NCI-H146 (cell line): ENCODE data around the gene OR7G2.
"Not testable (repeated sequence)": the region's sequence is repeated elsewhere in the genome, so short reads cannot be mapped to it uniquely, and the experiment has no call there.

ENCODE experiments used
- DNase-seq: peaks from one replicate; lab custom pipeline; 2025; lab: John Stamatoyannopoulos, UW

OR7G2 gene

DNA sequence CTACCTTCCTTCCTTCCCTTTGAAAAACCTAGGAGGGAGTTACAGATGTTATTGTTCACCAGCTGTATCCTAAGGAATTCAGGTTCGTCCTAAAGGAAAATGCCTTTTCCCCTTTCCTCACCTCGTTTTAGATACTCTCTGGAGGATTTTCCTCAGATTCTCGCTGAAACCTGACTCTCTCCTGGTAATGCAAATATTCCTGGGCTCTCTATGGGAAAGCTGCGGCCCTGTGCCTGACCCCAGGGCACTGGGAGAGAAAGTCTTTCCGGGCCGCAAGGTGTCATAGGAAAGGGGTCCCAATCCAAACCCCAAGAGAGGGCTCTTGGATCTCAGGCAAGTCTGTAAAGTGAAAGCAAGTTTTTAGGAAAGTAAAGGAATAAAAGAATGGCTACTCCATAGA lies 33.5 kb downstream of the OR7G2 start:
- no peak for DNase-seq

DNA sequence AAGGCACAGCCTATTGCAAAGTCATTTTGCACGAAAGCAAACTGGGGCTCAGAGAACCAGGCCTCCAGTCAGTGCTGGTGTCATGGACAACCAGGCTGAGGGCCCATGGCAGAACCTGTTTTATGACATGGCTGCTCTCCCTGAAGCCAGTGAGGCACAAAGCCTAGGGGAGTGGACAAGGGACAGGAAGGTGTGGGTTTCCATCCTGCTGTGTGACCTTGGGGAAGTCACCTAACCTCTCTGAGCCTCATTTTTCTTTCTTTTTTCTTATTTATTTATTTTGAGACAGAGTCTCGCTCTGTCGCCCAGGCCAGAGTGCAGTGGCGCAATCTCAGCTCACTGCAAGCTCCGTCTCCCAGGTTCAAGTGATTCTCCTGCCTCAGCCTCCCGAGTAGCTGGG lies 35.6 kb downstream of the OR7G2 start:
- not testable (repeated sequence) for DNase-seq

DNA sequence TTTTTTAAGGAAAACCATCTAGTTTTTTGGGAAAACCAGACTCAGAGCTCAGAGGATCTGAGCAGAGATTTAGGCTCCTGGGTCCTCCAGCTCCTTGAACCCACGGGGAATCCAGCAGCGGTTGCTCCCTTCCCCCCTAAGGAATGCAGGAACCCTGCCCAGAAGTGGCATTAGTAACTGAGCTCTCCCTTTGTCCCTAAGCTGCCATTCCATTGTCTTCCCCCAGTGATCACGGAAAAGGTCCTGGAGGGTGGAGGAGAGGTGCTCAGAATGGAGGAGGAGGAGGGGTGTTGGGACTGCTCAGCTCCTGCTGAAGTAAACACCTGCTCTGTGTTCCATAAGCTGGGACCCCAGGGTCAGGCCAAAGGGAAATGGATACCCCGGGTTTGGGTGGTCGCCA lies 37.2 kb downstream of the OR7G2 start:
- no peak for DNase-seq

DNA sequence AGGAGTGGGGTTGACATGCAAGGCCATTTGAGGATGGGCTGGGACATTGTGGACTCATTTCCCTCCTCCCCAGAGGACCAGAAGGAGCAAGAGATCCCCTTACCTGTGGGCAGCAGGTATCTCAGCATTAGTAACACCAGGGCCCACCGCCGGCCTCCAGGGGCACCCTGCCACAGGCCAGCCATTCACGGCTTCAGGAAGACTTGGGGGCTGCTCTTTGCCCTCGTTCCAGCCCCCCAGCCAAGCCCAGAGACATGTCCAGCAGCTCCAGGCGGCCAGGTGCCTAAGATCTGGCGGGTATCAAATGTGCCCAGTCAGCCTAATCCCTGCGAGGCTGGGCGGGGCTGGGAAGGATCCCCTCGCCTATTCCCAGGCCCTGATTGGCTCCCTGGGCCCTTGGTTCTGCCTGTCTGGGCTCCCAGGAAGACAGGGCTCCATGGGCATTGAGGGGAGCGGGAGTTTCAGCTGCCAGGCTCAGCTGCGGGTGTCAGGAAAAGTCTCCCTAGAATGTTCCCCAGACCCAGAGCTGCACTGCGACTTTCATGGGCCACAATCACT lies 41.7 kb downstream of the OR7G2 start:
- DNase-seq: no peak

DNA sequence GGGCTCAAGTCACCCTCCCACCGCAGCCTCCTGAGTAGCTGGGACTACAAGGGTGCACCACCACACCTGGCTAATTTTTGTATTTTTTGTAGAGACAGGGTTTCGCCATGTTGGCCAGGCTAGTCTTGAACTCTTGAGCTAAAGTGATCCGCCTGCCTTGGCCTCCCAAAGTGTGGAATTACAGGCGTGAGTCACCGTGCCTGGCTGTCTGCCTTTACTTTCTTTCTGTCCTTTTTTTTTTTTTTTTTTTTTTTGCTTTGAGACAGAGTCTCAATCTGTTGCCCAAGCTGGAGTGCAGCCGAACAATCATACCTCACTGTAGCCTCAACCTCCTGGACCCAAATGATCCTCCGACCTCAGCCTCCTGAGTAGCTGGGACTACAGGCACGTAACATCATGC lies 45.4 kb downstream of the OR7G2 start:
- DNase-seq: no peak

DNA sequence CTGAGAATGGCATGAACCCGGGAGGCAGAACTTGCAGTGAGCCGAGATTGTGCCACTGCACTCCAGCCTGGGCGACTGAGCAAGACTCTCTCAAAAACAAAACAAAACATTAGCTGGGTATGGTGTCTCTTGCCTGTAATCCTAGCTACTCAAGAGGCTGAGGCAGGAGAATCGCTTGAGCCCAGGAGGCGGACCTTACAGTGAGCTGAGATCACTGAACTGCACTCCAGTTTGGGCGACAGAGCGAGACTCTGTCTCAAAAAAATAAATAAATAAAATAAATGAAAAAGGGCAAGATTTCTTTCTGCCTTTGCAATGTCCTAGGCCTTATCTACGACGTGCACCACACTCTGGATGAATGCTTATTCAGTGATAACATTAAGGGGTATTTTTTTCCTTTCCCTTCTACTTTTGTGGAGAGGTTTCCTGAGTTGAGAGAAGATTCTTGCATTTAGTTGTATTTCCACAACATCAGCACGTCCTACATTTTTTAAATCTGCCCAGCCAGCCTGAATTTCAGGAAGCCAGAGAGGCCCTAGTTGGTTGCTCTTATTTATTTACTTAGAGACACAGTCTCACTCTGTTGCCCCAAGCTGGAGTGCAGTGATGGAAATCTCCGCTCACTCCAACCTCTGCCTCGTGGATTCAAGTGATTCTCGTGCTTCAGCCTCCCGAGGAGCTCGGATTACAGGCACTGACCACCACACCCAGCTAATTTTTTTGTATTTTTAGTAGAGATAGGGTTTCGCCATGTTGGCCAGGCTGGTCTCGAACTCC lies 46.5 kb downstream of the OR7G2 start:
- DNase-seq: no peak

DNA sequence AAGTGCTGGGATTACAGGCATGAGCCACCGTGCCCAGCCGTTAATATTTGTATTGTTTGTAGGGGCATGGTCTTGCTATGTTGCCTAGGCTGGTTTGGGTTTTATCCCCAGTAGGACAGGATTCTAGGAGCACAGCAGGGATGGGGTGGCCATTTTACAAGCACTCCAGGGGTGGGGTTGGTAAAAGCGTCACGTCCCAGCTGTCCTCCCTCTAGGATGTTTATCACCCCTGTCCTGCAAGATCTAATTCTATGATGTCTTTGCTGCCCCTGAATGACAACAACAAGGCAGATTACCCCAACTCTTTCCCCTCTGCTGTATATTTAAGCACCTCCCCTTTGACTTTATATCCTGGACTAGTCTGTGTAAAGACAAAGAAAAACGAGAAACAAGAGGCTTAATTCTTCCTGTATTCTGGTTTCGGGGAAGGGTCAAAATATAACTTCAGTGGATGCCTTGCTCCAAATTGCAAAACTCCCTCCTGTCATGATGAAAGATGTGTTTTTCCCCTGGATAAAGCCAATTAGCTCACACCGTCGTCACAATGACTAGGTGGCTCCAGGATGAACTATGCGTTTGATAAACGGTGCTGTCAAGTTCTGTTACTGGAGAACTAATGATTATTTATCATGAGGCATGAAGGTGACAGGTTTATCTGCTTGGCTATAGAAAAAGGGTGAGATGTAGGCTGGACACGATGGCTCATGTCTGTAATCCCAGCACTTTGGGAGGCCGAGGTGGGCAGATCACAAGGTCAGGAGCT lies 48.2 kb downstream of the OR7G2 start:
- no peak for DNase-seq

DNA sequence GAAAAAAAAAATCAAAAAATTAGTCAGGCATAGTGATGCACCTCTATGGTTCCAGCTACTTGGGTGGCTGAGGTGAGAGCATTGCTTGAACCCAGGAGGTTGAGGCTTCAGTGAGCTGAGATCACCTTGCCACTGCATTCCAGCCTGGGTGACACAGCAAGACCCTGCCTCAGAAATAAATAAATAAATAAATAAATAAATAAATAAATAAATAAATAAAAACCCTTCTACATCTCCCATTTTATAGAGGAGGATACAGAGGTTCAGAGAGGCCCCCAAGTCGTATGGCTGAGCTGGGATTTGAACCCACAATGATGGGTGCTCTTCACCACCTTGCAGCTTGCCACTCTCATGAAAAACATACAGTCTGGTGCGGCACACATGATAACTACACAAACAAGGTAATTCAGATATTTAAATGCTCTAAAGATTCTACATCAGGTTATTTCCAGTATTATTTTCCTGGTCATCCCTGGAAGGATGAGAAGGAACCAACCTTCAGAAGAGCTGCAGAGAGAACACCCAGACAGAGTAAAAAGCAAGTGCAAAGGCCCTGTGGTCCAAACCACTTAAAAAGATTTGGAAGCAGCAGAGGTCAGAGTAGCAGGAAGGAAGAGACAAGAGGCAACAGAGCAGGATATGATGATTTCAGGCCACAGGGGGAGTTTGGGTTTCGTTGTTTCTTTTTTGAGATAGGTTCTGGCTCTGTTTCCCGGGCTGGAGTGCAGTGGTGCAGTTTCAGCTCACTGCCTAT lies 49.6 kb downstream of the OR7G2 start:
- no peak for DNase-seq

DNA sequence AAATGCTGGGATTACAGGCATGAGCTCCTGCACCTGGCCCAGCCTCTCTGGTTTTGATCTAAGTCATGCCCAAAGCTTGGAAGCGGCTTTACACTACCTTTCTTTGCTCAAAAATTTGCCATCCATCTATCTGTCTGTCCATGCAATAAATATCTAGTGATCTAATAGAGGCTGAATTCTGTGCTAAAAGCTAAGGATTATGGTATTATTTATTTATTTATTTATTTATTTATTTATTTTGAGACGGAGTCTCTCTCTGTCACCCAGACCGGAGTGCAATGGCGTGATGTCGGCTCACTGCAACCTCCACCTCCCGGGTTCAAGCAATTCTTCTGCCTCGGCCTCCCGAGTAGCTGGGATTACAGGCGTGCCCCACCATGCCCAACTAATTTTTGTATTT lies 51.1 kb downstream of the OR7G2 start:
- DNase-seq: not testable (repeated sequence)

DNA sequence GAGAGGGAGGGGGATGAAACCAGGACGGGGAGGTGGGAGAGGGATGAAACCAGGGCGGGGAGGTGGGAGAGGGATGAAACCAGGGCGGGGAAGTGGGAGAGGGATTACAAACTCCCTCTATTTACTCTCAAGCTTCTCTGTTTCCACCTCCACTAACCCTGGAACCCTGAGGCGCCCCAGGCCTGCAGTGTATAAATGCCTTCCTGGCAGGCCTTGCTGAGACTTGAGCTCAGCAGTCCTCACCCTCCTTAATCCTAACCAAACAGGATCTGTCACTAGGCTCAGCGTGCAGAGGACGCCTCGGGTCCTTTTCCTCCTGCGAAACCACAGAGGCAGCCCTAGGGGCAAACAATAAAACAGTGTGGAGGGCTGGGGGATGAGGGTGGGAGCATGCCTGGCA lies 52.5 kb downstream of the OR7G2 start:
- no peak for DNase-seq

DNA sequence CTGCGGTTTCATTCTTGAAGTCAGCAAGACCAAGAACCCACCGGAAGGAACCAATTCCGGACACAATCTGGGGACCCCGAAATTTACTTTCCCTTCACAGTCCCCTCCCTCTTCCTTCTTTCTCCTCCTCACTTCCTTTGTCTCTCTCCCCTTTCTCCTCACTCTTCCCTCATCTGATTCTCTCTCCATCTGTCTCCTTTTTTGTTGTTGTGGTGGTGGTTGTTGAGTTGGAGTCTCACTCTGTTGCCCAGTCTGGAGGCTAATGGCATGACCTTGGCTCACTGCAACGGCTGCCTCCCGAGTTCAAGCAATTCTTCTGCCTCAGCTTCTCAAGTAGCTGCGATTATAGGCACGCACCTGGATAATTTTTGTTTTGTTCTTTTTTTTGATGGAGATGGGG lies 53.1 kb downstream of the OR7G2 start:
- no peak for DNase-seq

DNA sequence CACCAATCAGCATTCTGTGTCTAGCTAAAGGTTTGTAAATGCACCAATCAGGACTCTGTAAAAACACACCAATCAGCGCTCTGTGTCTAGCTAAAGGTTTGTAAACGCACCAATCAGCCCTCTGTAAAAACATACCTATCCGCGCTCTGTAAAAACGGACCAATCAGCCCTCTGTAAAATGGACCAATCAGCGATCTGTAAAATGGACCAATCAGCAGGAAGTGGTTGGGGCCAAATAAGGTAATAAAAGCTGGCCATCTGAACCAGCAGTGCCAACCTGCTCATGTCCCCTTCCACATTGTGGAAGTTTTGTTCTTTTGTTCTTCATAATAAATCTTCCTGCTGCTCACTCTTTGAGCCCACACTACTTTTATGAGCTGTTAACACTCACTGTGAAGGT lies 53.6 kb downstream of the OR7G2 start:
- DNase-seq: not testable (repeated sequence)

DNA sequence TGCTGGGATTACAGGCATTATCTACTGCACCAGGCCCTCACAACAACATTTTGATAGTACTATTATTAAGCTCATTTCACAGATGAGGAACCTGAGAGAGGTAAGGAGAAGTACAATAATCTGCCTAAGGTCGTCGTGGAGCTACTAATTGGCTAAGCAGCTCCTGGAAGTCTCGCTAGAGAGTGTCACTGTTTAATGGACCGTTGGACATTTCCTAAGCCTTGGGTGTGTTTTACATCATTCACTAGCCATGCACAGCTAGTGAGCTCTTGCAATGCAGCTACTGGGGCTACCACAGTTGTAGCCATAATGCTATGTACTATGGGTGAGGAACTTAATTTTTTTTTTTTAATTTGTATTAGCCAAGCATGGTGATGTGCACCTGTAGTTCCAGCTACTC lies 54.4 kb downstream of the OR7G2 start:
- DNase-seq: no peak
